Effector CD4-positive, alpha-beta T cell (primary cell): ENCODE measurements around the gene ARHGAP10.
"Not testable (repeated sequence)": the region's sequence is repeated elsewhere in the genome, so short reads cannot be mapped to it uniquely, and the experiment has no call there.

ENCODE experiments used
- DNase-seq: peaks from one replicate; pipeline ENCODE4 v3.0.0-alpha.2; 2020

ARHGAP10 gene

DNA sequence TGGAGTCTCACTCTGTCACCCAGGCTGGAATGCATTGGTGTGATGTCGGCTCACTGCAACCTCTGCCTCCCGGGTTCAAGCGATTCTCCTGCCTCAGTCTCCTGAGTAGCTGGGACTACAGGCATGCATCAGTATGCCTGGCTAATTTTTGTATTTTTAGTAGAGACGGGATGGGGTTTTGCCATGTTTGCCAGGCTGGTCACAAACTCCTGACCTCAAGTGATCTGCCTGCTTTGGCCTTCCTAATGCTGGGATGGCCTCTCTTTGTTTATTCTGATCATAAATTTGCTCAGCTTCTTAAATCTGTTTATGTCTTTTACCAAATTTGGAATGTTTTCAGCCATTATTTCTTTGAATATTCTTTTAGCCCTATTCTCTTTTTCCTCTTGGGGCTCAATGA, 67.2 kb downstream of the ARHGAP10 start:
- not testable (repeated sequence) for DNase-seq

DNA sequence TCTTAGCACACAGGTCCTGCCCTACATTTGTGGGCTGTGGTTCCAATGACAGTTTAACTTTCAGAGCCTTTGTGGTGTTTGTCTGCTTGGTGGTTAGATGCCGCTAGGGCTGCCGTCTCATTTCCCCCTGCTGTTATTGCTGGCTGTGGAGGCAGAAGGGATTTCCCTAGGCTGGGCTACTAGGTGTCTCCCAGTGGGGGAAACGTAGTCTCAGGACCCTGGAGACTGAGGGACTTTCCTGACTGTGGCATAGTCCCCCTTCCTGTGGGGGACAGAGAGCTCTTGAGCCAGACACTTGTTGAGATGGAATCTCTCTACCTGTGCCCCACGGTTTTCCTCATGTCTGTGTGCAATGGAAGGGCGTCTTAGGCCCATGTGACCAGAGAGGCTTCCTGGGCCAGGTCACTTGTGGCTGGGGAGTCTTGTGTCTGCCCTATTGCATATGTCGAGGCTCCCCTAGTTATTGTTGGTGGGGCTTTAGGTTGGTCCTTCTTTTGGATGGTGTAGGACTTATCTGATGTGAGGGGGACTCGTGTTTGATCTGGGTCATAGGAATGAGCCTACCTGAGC, 68.2 kb downstream of the ARHGAP10 start:
- DNase-seq: peak; percentile 43

DNA sequence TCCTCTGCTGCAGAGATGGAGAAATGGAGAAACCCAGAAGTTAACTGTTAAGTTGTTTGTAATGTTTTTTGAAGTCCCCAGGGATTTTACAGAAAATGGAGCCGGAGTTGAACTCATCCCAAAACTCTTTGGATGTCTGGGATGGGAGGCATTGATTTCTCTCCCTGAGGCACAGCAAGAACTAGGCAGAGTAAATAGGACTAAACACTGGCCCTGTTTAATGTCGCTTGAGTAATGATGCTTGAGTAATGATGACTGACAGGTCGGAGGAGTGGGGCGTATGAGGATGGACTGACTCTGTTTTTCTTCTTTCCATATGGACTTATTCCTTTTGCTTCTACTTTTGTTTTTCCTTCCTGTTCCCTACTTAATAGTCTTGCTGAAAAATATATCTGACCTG, 69.9 kb downstream of the ARHGAP10 start:
- no peak for DNase-seq

DNA sequence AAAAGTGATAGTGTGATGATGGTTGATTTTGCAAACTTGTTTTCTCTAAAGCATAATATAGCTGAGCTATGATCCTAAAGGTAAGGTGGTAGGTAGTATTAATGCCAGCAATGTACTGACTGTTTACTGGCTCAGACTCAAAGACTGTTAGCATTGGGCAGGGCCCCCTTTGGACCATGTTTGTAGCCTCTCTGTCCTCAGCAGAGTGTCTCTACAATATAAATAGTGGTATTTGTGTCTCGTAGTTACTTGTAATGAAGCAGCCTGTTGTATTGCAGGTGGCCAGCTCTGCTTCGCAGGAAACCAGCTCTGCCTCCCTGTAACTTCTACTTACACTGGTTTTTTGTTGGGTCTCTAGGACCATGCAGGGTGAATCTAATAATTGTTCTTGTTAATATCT, 70.5 kb downstream of the ARHGAP10 start:
- no peak for DNase-seq

DNA sequence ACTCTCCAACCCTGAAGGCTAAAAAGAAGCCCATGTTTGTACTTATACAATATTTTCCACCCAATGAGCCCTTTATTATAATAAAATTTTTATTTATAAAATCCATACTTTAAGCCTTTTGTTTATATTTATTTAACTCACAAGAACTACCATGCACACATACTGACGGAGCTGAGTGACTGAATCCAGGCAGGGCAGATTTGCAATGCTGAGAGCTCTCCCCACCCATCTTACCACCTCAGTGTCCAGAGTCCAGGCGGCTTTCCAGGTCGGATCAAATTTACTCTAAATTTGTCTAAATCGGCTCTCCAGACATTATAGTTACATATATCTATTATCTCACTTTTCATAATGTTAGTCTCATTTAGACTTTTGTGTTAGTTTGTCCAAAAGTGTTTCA, 74.1 kb downstream of the ARHGAP10 start:
- no peak for DNase-seq

DNA sequence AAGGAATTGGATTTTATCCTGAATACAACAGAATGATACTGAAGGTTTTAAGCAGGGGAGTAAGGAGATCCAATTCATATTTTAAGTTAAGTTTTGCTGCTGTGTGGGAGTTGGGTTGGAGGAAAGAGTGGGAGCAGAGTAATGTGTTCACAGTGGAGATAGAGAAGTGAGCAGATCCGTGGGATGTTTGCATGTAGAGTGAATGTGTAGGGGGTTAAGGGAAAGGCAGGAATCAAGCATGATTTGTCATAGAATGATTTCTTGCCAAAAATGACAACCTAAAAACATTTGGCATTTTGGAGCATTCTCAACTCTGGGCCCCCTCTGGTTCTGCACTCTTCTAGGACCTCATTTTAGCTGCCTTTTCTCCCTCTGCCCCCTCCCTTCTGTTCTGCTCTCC, 76.6 kb downstream of the ARHGAP10 start:
- no peak for DNase-seq

DNA sequence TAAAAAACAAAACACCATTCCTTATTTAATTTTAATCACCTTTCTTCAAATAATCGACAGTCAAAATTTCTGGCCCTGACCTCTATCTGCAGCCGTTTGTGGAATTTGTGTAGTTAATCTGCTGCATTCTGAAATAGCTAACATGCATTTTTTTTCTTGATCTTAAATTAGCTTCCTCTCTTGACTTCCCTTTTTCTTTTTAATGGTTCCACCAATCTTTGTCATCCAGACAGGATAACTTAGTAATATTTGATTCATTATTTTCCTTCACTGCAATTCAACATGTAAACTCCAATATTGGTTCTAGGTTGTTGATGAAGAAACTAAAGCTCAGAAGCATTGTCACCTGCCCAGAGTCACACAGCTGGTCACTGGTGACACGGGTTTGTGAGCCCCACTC, 77.3 kb downstream of the ARHGAP10 start:
- no peak for DNase-seq

DNA sequence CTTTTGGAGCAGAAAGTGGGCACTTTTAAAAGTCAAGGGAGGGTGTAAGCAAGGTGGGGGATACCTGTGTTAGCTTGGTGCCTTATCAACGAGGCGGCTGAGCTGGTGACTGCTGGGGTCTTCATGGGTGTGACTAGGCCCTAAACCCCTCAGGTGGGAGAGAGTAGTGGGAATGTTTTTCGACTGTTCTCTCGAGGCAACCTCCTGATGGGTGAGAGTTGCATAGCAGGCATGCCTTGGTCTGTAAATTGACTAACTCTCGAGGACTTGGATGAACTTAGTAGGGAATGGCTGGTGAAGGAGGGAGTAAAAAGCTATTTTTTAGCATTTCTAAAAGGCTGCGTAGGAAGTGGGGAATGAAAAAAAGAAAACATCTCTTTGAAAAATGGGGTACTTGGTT, 80.0 kb downstream of the ARHGAP10 start:
- no peak for DNase-seq

DNA sequence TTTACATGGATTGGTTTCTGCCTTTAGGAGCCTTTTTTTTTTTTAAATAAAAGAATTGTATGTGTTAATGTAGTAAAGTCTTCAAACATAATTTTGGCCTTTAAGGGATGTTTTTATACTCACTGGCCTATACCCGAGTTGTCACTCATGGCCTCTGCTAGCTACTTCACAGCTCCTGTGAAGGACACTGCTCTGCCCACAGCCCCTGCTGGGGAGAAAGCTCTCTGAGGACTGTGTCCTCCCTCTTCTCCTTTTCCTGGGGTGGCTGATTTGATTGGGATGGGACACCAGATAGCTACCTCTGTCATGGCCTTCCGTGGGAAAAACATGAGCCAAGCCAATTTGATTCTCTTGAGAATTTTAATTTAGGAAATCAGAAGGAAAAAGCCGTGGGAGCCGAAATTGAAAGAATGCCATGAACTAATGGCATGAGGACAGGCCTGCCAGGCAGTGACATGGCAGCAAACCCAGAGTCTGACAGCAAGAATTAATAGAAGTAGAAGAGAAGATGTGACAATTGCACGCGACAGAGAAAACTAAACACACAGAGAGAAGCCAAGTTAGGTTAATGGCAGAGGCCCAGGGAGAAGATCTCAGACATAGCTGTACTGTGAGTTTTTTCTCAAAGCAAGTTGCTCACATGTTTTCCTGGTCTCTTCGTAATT, 81.4 kb downstream of the ARHGAP10 start:
- no peak for DNase-seq

DNA sequence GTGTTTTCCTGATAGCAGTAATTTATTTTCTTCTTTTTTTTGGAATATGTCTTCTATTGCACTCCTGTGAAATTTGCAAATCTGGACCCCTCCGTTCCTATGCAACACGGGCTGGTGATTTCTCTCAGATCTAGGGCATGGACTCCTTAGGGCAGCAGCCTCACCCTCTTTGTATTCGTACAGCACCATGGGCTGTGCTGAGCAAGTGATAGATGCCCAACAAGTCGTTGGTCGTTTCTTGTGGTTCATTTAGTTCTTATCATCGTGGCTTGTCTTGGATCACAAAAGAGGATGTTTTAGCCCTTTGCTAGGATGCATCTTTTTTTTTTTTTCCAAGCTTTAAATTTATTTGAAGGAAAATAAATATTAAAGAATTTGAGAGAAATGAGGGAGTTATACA, 82.1 kb downstream of the ARHGAP10 start:
- no peak for DNase-seq

DNA sequence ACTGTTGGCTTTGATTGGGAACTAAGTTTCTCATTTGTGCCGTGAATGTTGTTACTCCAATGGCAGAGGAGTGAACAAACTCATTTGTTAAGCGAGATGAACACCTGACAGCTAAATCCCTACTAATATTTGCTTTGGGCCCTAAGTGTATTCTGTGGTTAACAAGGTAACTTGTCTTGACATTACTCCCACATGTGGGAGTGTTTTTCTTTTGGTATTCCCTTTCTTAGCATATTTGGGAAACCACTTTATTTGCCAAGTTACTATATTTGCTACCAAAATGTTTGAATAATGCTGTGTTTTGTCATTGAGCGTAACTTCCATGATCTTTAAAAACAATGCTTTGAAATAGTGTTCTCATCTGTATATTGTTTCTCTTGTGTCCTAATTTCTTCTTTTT, 82.5 kb downstream of the ARHGAP10 start:
- DNase-seq: no peak

DNA sequence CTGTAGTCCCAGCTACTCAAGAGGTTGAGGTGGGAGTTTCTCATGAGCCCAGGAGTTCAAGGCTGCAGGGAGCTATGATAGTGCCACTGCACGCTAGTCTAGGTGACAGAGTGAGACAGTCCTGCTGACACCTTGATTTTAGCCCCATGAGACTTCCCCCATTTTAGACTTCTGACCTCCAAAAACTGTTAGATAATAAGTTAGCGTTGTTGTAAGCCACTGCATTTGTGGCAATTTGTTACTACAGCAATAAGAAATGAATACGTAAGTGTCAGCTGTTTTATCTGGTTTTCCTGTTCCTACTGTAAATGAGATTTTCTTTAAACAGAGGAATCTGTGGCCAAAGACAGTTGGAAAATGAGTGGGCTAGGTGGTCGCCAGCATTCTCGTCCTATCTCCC, 83.9 kb downstream of the ARHGAP10 start:
- DNase-seq: no peak

DNA sequence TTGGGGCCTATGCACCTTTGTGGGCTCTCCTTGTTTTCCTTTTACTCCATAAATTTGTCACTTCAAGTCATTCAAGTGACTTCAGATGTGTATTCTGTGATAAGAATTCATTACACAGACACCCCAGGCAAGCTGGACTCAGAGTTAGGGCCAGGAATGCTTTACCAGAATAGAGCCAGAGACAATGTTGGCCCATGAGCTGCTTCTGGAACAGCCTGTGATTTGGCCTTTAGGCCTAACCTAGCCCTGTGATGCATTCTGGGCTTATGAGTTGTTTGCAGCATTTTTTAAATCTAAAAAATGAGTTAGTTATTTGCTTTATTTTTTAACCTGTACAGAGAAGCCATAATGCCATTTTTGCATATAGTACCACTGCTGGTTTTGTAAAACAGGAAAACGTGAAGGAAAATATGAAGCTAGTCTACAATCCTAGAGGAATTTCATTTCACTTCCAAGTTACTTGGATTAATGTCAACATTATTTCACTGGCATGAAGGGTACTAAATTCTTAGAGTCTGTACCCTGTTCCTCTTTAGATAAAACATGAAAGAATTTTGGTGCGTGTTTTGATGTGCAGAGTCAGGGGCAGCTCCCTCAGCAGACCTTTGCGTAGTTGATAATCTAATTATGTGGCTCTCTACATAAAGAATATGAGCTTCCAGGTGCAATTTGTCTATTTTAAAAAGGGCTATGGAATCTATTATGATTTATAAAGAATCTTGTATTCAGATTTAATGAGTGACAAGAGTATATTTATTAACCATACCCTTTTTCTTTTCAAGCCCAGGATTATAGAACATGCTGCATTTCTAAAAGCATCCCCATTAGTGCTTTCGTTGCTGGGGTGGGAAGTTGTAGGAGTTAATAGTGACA, 84.7 kb downstream of the ARHGAP10 start:
- no peak for DNase-seq

DNA sequence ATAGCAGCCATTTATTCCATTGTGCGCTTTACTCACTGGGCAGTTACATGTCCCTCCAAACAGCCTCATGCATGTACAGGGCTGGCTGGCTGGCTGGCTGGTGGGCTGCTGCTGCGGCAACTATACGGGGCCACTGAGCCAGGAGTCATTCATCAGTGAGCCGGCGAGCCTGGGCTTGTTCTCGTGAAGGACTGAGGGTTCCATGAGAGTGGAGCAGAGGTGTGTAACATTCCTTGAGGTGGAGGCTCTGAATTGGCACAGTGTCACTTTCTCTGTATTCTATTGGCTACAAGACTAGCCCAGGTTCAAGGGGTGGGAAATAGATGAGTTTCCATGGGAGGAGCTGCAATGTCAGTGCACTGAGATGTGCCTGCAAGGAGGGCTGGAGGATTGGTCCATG, 89.1 kb downstream of the ARHGAP10 start:
- DNase-seq: no peak

DNA sequence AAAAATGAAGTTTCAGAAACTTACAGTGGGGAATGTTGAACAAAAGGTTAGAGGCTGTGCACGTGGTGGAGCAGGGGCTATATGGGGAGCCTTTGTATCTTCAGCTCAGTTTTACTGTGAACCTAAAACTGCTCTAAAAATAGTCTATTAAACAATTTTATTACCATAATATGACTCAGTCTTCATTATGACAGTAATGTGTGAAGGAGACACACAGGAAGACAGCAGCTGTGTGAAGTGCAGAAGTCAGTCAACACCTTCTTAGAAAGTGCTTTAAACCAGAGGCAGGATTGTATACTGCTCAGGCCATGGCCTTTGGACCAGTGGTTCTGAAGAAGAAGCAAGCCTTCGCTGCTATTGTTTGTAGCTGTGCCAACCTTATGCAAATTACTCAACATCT, 89.7 kb downstream of the ARHGAP10 start:
- DNase-seq: no peak

DNA sequence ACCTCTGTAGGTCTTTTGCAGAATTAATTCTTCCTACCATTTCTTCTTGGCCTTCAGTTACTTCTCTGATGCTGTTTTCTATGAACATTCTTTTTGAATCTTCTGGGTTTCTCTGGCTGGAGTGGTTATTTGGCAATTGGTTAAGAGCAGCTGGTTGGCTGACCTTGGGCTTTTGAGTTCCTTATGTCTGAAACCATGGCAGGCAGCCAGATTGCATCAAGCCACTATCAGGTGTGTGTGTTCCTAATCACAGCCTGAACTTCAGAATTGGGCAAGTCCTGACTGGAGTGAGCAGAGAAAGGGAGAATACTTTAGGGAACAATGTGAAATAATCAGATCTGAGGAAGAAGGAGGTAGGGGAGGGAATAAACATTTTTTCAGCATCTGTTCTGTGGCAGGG, 90.2 kb downstream of the ARHGAP10 start:
- no peak for DNase-seq

DNA sequence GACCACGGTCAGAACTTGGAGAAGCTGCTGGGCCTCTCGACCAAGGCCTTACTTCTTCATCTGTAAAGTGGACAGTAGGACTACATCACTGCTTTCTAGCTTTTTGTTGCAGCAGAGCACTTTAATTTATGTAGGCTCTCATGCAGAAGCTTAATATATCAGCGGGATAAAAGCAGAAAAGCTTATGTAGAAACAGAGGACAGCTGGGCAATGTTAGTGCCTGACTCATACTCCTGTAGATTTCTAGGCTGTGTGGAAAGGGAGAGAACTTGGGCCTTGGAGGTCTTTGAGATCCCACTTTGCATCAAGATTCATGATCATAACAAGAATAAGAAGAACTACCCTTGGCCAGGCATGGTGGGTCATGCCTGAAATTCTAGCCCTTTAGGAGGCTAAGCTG, 91.2 kb downstream of the ARHGAP10 start:
- DNase-seq: no peak

DNA sequence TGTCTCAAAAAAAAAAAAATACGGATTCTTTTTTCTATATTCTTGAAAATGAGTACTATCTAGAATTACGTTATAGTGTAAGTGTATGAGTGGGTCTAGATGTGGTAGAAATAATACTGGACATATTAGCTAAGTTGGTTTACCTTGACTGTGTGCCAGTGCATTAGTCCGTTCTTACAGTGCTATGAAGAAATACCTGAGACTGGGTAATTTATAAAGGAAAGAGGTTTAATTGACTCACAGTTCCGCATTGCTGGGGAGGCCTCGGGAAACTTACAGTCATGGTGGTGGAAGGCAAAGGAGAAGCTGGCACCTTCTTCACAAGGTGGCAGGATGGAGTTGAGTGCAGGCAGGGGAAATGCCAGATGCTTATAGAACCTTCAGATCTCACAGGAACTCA, 92.4 kb downstream of the ARHGAP10 start:
- no peak for DNase-seq

DNA sequence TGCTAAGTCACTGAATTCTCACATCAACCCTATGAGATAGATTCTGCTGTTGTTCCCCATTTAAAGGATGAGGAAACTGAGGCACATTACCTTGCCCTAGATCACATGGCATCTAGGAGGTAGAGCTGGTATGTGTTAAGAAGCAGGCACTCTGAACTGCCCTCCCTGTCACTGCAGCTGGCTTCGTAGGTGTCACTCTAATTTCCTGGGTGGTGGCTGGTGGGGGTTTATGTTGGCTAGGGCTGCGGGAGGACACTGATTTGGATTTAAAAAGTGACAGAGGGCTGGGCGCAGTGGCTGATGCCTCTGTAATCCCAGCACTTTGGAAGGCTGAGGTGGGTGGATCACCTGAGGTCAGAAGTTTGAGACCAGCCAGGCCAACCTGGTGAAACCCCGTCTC, 93.0 kb downstream of the ARHGAP10 start:
- DNase-seq: no peak

DNA sequence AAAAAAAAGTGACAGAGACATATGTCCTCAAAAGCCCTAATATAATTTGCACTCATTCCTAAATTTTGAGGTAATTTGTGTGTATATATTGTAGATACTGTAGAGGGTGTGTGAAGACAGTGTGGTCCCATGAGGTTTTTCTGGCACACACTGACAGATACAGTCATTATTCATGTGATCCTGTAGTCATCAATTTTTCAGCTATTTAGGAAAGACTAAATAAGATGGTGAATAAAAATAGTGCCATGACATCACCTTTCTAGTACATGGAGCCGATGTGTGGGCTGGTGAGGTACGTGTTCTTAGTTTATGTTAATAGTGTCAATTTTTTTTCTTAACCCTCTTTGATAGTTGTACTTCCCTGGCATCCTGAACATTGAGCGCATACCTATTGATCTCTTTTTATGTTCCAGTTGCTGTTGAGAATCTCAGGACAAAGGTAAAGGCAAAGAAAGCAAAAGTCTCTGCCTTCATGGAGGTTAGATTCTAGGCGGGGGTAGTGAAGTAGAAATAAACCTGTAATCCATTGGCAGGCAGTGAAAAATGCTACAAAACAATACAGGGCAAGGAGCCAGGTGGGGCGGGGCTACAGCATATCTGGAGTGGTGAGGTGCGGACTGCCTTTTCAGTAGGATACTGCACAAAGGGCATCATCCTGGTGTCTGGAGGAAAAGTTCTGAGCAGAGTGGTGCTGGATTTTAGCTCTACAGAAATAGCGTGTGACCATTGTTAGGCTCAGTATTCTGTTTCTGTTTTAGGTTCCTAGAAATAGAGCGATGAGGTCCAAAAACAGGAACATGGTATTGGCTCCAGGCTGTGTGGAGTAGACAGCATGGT, 93.8 kb downstream of the ARHGAP10 start:
- DNase-seq: no peak

DNA sequence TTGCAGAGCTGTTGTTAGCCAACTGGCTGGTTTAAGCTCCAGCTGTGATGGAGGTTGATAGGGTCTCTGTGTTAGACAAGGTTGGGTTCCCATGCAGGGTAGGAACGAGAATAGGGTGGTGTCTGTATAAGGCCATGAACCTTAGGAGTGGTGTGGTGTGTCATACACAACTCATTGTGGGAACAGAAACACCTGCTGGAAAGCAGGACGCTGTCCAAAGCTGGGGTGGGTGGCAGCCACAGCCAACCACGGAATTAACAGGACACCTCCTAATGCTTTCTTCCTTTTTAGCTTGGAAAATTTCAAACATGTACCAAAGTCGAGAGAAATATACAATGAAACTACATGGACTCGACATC, 94.4 kb downstream of the ARHGAP10 start:
- no peak for DNase-seq

DNA sequence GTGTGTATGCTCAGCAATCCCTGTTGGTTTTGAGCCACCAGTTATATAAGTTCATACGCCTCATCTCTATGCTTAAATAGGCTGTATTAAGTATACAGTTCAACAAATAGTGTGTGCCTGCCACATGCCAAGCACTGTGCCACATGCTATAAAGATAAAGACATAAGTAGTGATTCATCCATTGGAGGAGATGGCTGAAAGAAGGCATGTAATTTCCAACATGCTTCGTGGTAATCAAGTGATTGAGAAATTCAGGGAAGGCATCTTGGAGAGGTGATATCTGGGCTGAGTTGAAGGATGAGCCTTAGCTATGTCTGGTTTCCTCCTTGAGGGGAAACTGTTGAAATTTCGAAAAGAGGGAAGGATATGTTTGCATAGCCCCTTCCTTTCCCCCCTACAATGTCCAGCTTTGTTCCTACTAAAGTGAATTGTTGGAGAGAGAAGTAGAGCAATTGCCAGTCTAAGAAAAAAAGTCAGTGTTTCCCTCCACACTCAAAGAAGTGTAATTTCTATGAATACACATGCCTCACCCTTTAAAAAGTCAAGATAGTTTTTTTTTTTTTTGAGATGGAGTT, 96.5 kb downstream of the ARHGAP10 start:
- DNase-seq: no peak
